Testis (tissue), 2 donors: ENCODE results near the gene FNDC5.

Experiments used
- CTCF ChIP-seq, 3 experiments: fragments of 450-650 bp in 2 of 3; fragments of 200-600 bp in 1 of 3; sonication (generic) in 1 of 3; IDR thresholded peaks; one replicate each; pipeline ENCODE4 v1.5.1; 2016 to 2019; ENCODE audit warnings: antibody characterized with exemption in 3 of 3, mild to moderate bottlenecking in 2 of 3, moderate library complexity in 1 of 3
- POLR2A ChIP-seq: fragments of 450-650 bp; IDR thresholded peaks from one replicate; pipeline ENCODE4 v1.6.1; 2017; ENCODE audit warnings: antibody characterized with exemption, mild to moderate bottlenecking, moderate library complexity

- peak in 1 of 3 experiments; percentile 7 for TF ChIP-seq CTCF (IDR thresholded peaks at IDR 0.05)
- no peak for TF ChIP-seq POLR2A
Observed at GRCh38 chr1:32865639-32866405, 4.9 kb downstream of the FNDC5 start.
